MV-4-11 (cell line): Measurements from ENCODE around the gene STK39.
"Not testable (repeated sequence)": the region's sequence is repeated elsewhere in the genome, so short reads cannot be mapped to it uniquely, and the experiment has no call there.

Experiments
- DNase-seq: peaks from one replicate; lab custom pipeline; 2025; lab: John Stamatoyannopoulos, UW

STK39 gene

GRCh38 chr2:168137510-168138180 lies 109.8 kb downstream of the STK39 start:
- DNase-seq = no peak

- DNase-seq = peak; percentile 50
These were observed 110.9 kb downstream of the STK39 start for GRCh38 chr2:168136392-168136977.

- DNase-seq = no peak
These were observed 111.8 kb downstream of the STK39 start for GRCh38 chr2:168135630-168136029.

- DNase-seq = no peak
These were observed 112.3 kb downstream of the STK39 start for GRCh38 chr2:168135121-168135520.

GRCh38 chr2:168134485-168134884 lies 112.9 kb downstream of the STK39 start:
- no peak for DNase-seq

GRCh38 chr2:168132389-168132788 lies 115.0 kb downstream of the STK39 start:
- no peak for DNase-seq

- no peak for DNase-seq
These were observed 117.0 kb downstream of the STK39 start for GRCh38 chr2:168130346-168130745.

- DNase-seq = no peak
These were observed 120.0 kb downstream of the STK39 start for GRCh38 chr2:168127371-168127770.

GRCh38 chr2:168122210-168122609 lies 125.2 kb downstream of the STK39 start:
- not testable (repeated sequence) for DNase-seq

- DNase-seq = no peak
These were observed 126.7 kb downstream of the STK39 start for GRCh38 chr2:168120730-168121129.

- no peak for DNase-seq
These were observed 127.1 kb downstream of the STK39 start for GRCh38 chr2:168120310-168120709.

GRCh38 chr2:168119515-168120141 lies 127.8 kb downstream of the STK39 start:
- DNase-seq = peak; percentile 50

- DNase-seq = peak; percentile 70
These were observed 128.5 kb downstream of the STK39 start for GRCh38 chr2:168118733-168119514.

- peak; percentile 9 for DNase-seq
These were observed 130.9 kb downstream of the STK39 start for GRCh38 chr2:168116448-168116847.

- DNase-seq = no peak
These were observed 132.8 kb downstream of the STK39 start for GRCh38 chr2:168114619-168115018.

GRCh38 chr2:168114040-168114439 lies 133.4 kb downstream of the STK39 start:
- DNase-seq = no peak

- no peak for DNase-seq
These were observed 140.1 kb downstream of the STK39 start for GRCh38 chr2:168107322-168107721.

- DNase-seq = no peak
These were observed 142.2 kb downstream of the STK39 start for GRCh38 chr2:168105127-168105683.

GRCh38 chr2:168097431-168097830 lies 150.0 kb downstream of the STK39 start:
- no peak for DNase-seq

- no peak for DNase-seq
These were observed 151.2 kb downstream of the STK39 start for GRCh38 chr2:168096158-168096557.

GRCh38 chr2:168091986-168092385 lies 155.4 kb downstream of the STK39 start:
- no peak for DNase-seq
